SK-N-SH (cell line): ENCODE results near the gene VCX3B. TPM values are rescaled to one million over a fixed set of nuclear protein-coding genes. Genes with fewer than 3 reads are reported as not detected.

Experiments used
- CTCF ChIA-PET: fragments of 300-600, 350-600 bp; formaldehyde crosslinking; extraction: SDS; loops from one replicate; lab custom pipeline; 2021; lab: Yijun Ruan, JAX
- POLR2A ChIA-PET: fragments of 350-600 bp; sonication (Branson Sonifier 250); formaldehyde crosslinking; extraction: SDS; loops from one replicate; lab custom pipeline; 2020; ENCODE audit warnings: antibody characterized with exemption, inconsistent platforms; lab: Yijun Ruan, JAX
- DNase-seq: peaks from one replicate; pipeline ENCODE4 v3.0.0; 2012
- H2AFZ ChIP-seq: fragments of 200-600 bp; sonication (generic); 2 replicates; pipeline ENCODE4 v1.8.1; 2016; ENCODE audit warnings: antibody characterized with exemption, mild to moderate bottlenecking, low read depth
- H3F3A ChIP-seq: fragments of 200-600 bp; sonication (generic); replicated peaks from 2 replicates; pipeline ENCODE3; 2016; ENCODE audit warnings: antibody characterized with exemption, mild to moderate bottlenecking; ENCODE audit not compliant: insufficient read depth
- H3K27ac ChIP-seq, 2 experiments: fragments of 200-500 bp in 1 of 2; fragments of 200-600 bp in 1 of 2; sonication (Bioruptor generic) in 1 of 2; sonication (generic), shearing (Covaris generic) in 1 of 2; 2 replicates each; pipeline versions ENCODE4 v1.5.1 to v1.6.1; 2014 to 2016; ENCODE audit warnings: low read depth in 2 of 2, inconsistent platforms in 1 of 2, low read length in 1 of 2, mild to moderate bottlenecking in 1 of 2, mixed read lengths in 1 of 2
- H3K27me3 ChIP-seq: fragments of 200-600 bp; sonication (generic), shearing (Covaris generic); 2 replicates; pipeline ENCODE4 v1.6.1; 2016; ENCODE audit warnings: mixed run types; ENCODE audit not compliant: insufficient read depth
- H3K36me3 ChIP-seq, 2 experiments: fragments of 200-500 bp in 1 of 2; fragments of 200-600 bp in 1 of 2; sonication (Bioruptor generic) in 1 of 2; sonication (generic) in 1 of 2; replicated peaks in 1 of 2; 2 replicates each; pipeline versions ENCODE3 to v1.5.1; 2014 to 2016; ENCODE audit warnings: low read length in 1 of 2, mild to moderate bottlenecking in 1 of 2; ENCODE audit not compliant: insufficient read depth in 2 of 2, control insufficient read depth in 1 of 2
- H3K4me1 ChIP-seq, 2 experiments: fragments of 200-500 bp in 1 of 2; fragments of 200-600 bp in 1 of 2; sonication (Bioruptor generic) in 1 of 2; sonication (generic), shearing (Covaris generic) in 1 of 2; 2 replicates each; pipeline versions ENCODE4 v1.5.1 to v1.6.1; 2014 to 2016; ENCODE audit warnings: low read depth in 1 of 2, low read length in 1 of 2, mixed run types in 1 of 2; ENCODE audit not compliant: insufficient read depth in 2 of 2, control insufficient read depth in 1 of 2
- H3K4me2 ChIP-seq: fragments of 200-600 bp; sonication (generic), shearing (Covaris generic); 2 replicates; pipeline ENCODE4 v1.6.1; 2017; ENCODE audit warnings: mixed run types
- H3K4me3 ChIP-seq, 2 experiments: fragments of 200-500 bp in 1 of 2; fragments of 200-600 bp in 1 of 2; sonication (Bioruptor generic) in 1 of 2; sonication (generic), shearing (Covaris generic) in 1 of 2; 2 replicates each; pipeline versions ENCODE4 v1.5.1 to v1.8.1; 2014 to 2016; ENCODE audit warnings: low read depth in 2 of 2, inconsistent platforms in 1 of 2, low read length in 1 of 2, mild to moderate bottlenecking in 1 of 2, mixed read lengths in 1 of 2, moderate library complexity in 1 of 2
- H3K79me2 ChIP-seq: fragments of 200-600 bp; sonication (generic); 2 replicates; pipeline ENCODE4 v1.8.1; 2017; ENCODE audit warnings: mild to moderate bottlenecking; ENCODE audit not compliant: insufficient read depth
- H3K9ac ChIP-seq: fragments of 200-600 bp; sonication (generic); 2 replicates; pipeline ENCODE4 v1.6.1; 2017; ENCODE audit warnings: mixed run types
- H3K9me2 ChIP-seq: fragments of 200-600 bp; sonication (generic); 2 replicates; pipeline ENCODE4 v1.6.1; 2017; ENCODE audit warnings: mixed run types
- H3K9me3 ChIP-seq: fragments of 200-600 bp; sonication (generic); 2 replicates; pipeline ENCODE4 v1.6.1; 2017; ENCODE audit warnings: mixed run types, mild to moderate bottlenecking, moderate library complexity
- H4K20me1 ChIP-seq: fragments of 200-600 bp; sonication (generic); 2 replicates; pipeline ENCODE4 v1.6.1; 2017; ENCODE audit warnings: mild to moderate bottlenecking, mixed run types; ENCODE audit not compliant: insufficient read depth
- CHD2 ChIP-seq: fragments of 150-350 bp; IDR thresholded peaks from 2 replicates; pipeline ENCODE4 v1.6.1; 2018; ENCODE audit warnings: low read length; ENCODE audit not compliant: partially characterized antibody
- CTCF ChIP-seq: fragments of 200-600 bp; sonication (generic); IDR thresholded peaks from 2 replicates; pipeline ENCODE4 v1.6.1; 2017; ENCODE audit warnings: antibody characterized with exemption, mild to moderate bottlenecking, moderate library complexity
- ELF1 ChIP-seq: IDR thresholded peaks from 2 replicates; pipeline ENCODE4 v1.4.0; 2012
- EZH2phosphoT487 ChIP-seq: fragments of 200-600 bp; sonication (generic); IDR thresholded peaks from 2 replicates; pipeline ENCODE4 v1.6.1; 2017; ENCODE audit warnings: low read depth, mixed run types, mild to moderate bottlenecking, antibody characterized with exemption, moderate library complexity, borderline replicate concordance
- FOSL2 ChIP-seq: IDR thresholded peaks from 2 replicates; pipeline ENCODE4 v1.4.0; 2012; ENCODE audit warnings: low read depth, mild to moderate bottlenecking, moderate library complexity, borderline replicate concordance
- GABPA ChIP-seq: IDR thresholded peaks from 2 replicates; pipeline ENCODE4 v1.4.0; 2012; ENCODE audit warnings: low read depth, mild to moderate bottlenecking
- GATA2 ChIP-seq: sonication (generic); formaldehyde crosslinking; IDR thresholded peaks from 2 replicates; pipeline ENCODE4 v1.5.0; 2020; ENCODE audit warnings: mild to moderate bottlenecking, missing genetic modification reagents
- JUND ChIP-seq: IDR thresholded peaks from 2 replicates; pipeline ENCODE4 v1.4.0; 2012
- MEF2A ChIP-seq: IDR thresholded peaks from 2 replicates; pipeline ENCODE4 v1.4.0; 2012; ENCODE audit warnings: low read depth, borderline replicate concordance
- MXI1 ChIP-seq: IDR thresholded peaks from 2 replicates; pipeline ENCODE4 v1.6.1; 2012; ENCODE audit warnings: mild to moderate bottlenecking, low read depth, low read length, improper control_type of control experiment
- RCOR1 ChIP-seq: fragments of 150-350 bp; IDR thresholded peaks from 2 replicates; pipeline ENCODE4 v1.6.1; 2017; ENCODE audit warnings: antibody characterized with exemption, low read length
- RFX5 ChIP-seq: IDR thresholded peaks from 2 replicates; pipeline ENCODE4 v1.6.1; 2012; ENCODE audit warnings: mild to moderate bottlenecking, improper control_type of control experiment, low read length
- RXRA ChIP-seq: IDR thresholded peaks from 2 replicates; pipeline ENCODE4 v1.4.0; 2012; ENCODE audit warnings: low read depth, mild to moderate bottlenecking, borderline replicate concordance
- SIN3A ChIP-seq: IDR thresholded peaks from 2 replicates; pipeline ENCODE4 v1.6.1; 2012; ENCODE audit warnings: low read depth, mild to moderate bottlenecking, low read length, moderate library complexity, borderline replicate concordance
- SMC3 ChIP-seq: IDR thresholded peaks from 2 replicates; pipeline ENCODE4 v1.6.1; 2012; ENCODE audit warnings: low read depth, low read length, improper control_type of control experiment
- TAF1 ChIP-seq: IDR thresholded peaks from 2 replicates; pipeline ENCODE4 v1.6.1; 2012; ENCODE audit warnings: low read depth, mild to moderate bottlenecking, low read length, moderate library complexity, borderline replicate concordance
- TCF12 ChIP-seq: IDR thresholded peaks from 2 replicates; pipeline ENCODE4 v1.4.0; 2012
- TEAD4 ChIP-seq: IDR thresholded peaks from 2 replicates; pipeline ENCODE4 v1.4.0; 2012; ENCODE audit warnings: mild to moderate bottlenecking, borderline replicate concordance; ENCODE audit not compliant: insufficient read depth
- USF1 ChIP-seq: IDR thresholded peaks from 2 replicates; pipeline ENCODE4 v1.4.0; 2012; ENCODE audit warnings: low read depth, borderline replicate concordance
- USF2 ChIP-seq: fragments of 150-350 bp; IDR thresholded peaks from 2 replicates; pipeline ENCODE4 v1.6.1; 2017; ENCODE audit warnings: antibody characterized with exemption, low read length, low read depth, borderline replicate concordance
- YY1 ChIP-seq: IDR thresholded peaks from 2 replicates; pipeline ENCODE4 v1.4.0; 2012; ENCODE audit warnings: low read depth, mild to moderate bottlenecking
- ZBTB33 ChIP-seq: IDR thresholded peaks from 2 replicates; pipeline ENCODE4 v1.4.0; 2012; ENCODE audit warnings: low read depth, borderline replicate concordance
- WGBS: methylation state at CpG from one replicate; pipeline ENCODE4 v1.1.6; 2017; ENCODE audit warnings: low lambda C conversion rate; 5-methylcytosine and 5-hydroxymethylcytosine counted together
- polyA plus RNA-seq, 3 experiments: library from polyadenylated mRNA; depleted of rRNA; stranded (reverse); fragments of >200 nt; gene quantifications; 2 replicates each; pipeline ENCODE4 v1.2.3, GENCODE V29; 2012

The VCX3B gene
- polyA plus RNA-seq, 1 of the 3 experiments (the other 2 are of a cell fraction): 0.12 TPM

- Histone ChIP-seq H3K4me1 (no peaks in the 10 kb centered on the region), H3K4me3 (no peak overlapping the region), H3K27ac (no peak overlapping the region), H3K9ac (no peak overlapping the region), H3K4me2 (no peak overlapping the region), H2AFZ (no peak overlapping the region), H4K20me1 (no peaks in the 10 kb centered on the region), H3F3A (no peaks in the 10 kb centered on the region), H3K79me2 (no peaks in the 10 kb centered on the region), H3K27me3 (no peaks in the 10 kb centered on the region), H3K9me3 (0 out of 2 replicates have a peak, but pooled peaks cover 3% of the 10 kb centered on the region), H3K36me3 (no peaks in the 10 kb centered on the region), H3K9me2 (no peaks in the 10 kb centered on the region)
- ChIA-PET POLR2A (no interaction called here), CTCF (no interaction called here)
- DNase-seq: no peak
- 10% methylated on average over 3 of the region's 3 CpGs for WGBS
- TF ChIP-seq TAF1 (no peak), RXRA (no peak), ZBTB33 (no peak), GABPA (no peak), USF1 (no peak), SIN3A (no peak), FOSL2 (no peak), RFX5 (no peak), TEAD4 (no peak), SMC3 (no peak), ELF1 (no peak), RCOR1 (no peak), GATA2 (no peak), MEF2A (no peak), TCF12 (no peak)
Observed at GRCh38 chrX:8433109-8434062, 31.2 kb upstream of the VCX3B start.

GRCh38 chrX:8447368-8447767 is 17.3 kb upstream of the VCX3B start:
- no peak for DNase-seq
- H3K36me3 ChIP-seq: no peaks in the 10 kb centered on the region
- H3K9me2 ChIP-seq: no peaks in the 10 kb centered on the region
- no peaks in the 10 kb centered on the region for H3F3A ChIP-seq
- WGBS: 8% methylated on average over 5 of the region's 5 CpGs
- H3K79me2 ChIP-seq: no peaks in the 10 kb centered on the region
- no peak overlapping the region for H3K27ac ChIP-seq
- no peak overlapping the region for H3K4me2 ChIP-seq
- no peak for TF ChIP-seq TCF12
- no peak for TF ChIP-seq ELF1
- no peak for TF ChIP-seq YY1
- no peak for TF ChIP-seq USF1
- TF ChIP-seq MXI1: no peak
- TF ChIP-seq CTCF: no peak
- TF ChIP-seq JUND: no peak
- no peak for TF ChIP-seq CHD2
- TF ChIP-seq USF2: no peak
- TF ChIP-seq RCOR1: no peak
- no peak for TF ChIP-seq EZH2phosphoT487
- POLR2A ChIA-PET: no interaction called here
- no peaks in the 10 kb centered on the region for H3K4me1 ChIP-seq
- H4K20me1 ChIP-seq: no peaks in the 10 kb centered on the region
- CTCF ChIA-PET: no interaction called here
- H2AFZ ChIP-seq: no peak overlapping the region
- no peak overlapping the region for H3K4me3 ChIP-seq
- H3K9ac ChIP-seq: no peak overlapping the region
- H3K9me3 ChIP-seq: no peaks in the 10 kb centered on the region
- H3K27me3 ChIP-seq: no peaks in the 10 kb centered on the region
